Left cardiac atrium (tissue), 4 donors: Measurements from ENCODE around the gene KDM2B. TPM values are rescaled to one million over a fixed set of nuclear protein-coding genes. Genes with fewer than 3 reads are reported as not detected.

Source experiments
- ATAC-seq, 2 donors: fragments of 200-7000 bp; cut with Tn5 transposase; one replicate each; pipeline ENCODE4 v1.9.1; 2020; ENCODE audit warnings: mild to moderate bottlenecking in 2 of 2, moderate library complexity in 2 of 2
- DNase-seq: peaks from one replicate; pipeline ENCODE4 v3.0.0-alpha.2; 2020
- intact Hi-C, 2 donors: fragments of 100-400 bp; cut with DNase I; formaldehyde crosslinking; loops; one replicate each; pipeline versions ENCODE4 v1.14.1 to v1.15.1; 2022 to 2023
- total RNA-seq, 2 donors: library from RNA; stranded (reverse); fragmentation: NEBNext Ultra II Directional; extraction: Animal tissue kit (Norgen Biotek cat#: 25700); gene quantifications; one replicate each; pipeline ENCODE4 v1.2.1, GENCODE V29; 2021
- donor health status: DM: no; HTN: yes; CAD: no.
- donor health status: DM: no; HTN: yes; CAD: no; lungs with severe emphysema.
- donor health status: DM: yes; HTN: yes; CAD: no.
- donor health status: Dilated cardiomyopathy.

Gene KDM2B
- total RNA-seq, 2 donors from 2014 or later: 11.2 to 14.7 TPM

DNA sequence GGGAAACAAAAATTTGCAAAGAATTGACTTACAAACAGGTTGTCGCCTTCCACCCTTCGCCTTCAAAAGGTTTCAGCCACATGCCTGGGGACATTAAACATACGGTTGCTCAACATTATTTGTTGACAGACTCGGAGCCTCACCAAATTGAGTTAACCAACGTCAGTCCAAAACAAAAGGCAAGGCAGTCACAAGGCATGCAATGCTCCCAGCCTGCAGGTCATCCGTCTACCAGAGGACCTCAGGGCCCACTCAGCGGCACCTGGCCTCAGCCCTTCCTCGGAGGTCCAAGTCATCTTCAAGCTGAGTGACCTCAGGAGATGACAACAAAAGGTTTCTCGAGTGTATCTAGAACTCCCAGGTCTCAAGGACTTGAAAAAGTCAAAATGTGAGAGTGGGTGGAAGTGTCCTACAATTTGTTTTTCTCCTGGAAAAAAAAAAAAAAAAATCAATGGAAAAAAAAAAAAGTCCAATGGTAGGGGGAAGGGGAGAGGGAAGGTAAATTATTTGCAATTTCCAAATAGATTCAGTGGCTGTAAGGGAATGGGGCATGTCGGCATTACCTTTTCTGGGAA is 64.3 kb downstream of the KDM2B start:
- intact Hi-C loops: no loop called here
- DNase-seq (no peak), ATAC-seq (no peak)

DNA sequence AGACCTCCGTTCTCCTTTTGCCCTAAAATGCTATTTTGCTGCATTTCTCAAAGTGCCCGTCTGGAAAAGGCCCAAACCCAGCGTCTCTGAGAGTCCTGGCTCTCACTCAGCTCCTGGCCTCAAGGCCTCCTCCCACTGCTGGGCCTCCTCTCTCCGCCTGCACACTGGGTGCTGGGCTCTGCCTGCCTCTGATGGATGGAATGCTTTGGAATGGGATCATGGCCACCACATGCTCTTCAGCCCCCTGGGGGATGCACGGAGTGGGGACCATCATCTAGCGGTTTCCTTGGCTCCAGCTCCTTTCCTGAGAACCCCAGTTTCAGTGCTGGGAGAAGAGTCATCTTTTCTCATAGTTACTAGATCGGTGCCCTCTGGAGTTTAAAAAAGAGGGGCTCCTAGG is 65.2 kb downstream of the KDM2B start:
- no peak for ATAC-seq
- DNase-seq: no peak
- intact Hi-C loops: no loop called here

DNA sequence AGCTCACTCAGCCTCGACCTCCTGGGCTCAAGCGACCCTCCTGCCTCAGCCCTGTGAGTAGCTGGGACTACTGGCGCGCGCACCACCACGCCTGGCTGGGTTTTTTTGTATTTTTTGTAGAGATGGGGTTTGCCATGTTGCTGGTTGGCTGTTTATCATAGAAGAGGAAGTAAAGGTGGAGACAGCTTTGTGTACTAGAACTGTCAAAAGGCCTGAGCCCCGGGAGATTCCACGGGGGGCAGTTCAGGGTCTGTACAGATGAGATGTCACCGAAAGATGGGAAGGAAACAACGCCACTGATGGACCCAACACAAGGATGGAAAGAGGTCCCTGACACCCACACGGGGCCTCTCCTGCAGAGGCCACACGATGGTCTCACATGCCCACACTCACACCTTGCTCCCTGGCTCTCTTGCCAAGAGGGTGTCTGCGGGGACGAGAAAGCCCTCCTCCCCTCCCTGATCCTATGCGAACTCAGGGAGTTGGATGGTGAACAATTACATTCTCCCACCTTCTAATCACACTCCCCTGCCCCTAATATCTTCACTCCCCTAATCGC is 66.6 kb downstream of the KDM2B start:
- DNase-seq (no peak), ATAC-seq (no peak)
- intact Hi-C loops: no loop called here

DNA sequence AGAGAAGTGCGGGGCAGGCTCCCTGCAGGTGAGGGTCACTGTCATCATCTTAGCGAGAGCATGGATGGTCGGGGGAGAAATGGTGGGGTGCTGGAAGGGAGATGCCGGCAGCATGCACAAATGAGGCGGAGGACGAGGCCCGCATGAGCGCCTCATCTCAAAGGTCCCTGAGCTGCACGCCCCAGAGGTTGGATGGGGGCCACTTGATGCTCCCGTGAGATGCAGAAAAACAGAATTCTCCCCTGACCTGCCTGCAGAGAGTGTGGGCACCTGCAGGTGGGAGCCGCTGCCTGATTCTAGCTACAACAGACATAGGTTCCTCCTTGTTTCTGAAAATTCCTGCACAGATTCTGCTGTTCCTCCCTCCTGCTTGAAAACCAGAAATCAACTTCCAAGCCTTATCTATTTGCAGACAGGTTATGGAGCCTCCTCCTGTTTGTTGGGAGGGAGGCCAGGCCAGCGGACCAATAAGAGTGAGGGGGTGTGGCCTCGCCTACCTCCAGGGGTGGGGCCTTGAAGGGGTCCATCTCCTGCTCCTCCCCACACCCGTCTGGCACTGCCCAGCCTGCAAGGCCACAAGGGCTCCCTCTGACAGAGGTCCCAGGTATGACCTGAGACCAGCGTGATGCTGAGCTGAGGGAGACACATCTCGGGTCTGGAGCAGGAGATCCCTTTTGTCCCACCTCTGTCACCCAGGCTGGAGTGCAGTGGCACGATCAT is 67.2 kb downstream of the KDM2B start:
- intact Hi-C loops: no loop called here
- DNase-seq (peak; percentile 42), ATAC-seq (peak; percentile 66 to 95)

DNA sequence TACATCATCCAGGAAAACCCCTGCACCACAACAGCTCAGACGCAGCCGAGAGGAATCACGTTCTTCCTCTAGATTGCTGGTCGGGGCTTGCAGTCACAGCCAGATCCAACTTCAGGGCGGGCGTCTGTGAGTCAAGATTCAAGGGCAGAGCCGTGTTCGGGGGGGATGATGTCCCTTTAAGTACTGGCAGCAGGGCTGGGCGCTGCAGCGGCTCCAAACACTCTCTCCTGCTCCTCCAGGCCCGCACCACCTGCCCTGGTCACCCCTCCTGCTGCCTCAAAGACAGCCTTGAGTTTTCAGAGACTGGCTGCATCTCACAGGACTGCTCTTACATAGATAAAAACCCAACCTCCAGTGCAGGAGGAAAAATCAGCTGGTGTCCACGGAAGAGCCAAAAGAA is 68.3 kb downstream of the KDM2B start:
- ATAC-seq: no peak
- intact Hi-C loops: no loop called here
- no peak for DNase-seq

DNA sequence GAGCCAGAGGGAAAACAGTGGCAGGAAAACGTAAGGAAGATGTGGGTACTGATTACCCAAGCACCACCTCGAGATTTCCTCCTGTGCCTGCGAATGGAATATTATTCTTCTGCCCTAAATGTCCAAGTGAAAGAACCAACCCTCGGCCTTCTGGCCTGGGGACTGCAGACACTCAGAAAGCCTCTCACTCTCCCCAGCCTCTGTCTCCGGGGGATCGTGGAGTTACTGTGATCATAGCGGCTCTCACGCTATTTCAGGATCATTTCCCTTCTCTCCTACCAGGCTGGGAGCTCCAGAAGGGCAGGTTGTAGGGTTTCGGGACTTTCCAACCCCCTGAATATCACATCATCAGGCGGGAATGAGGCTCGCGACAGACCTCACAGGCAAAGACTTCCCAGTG is 68.9 kb downstream of the KDM2B start:
- ATAC-seq (no peak), DNase-seq (no peak)
- intact Hi-C loops: no loop called here

DNA sequence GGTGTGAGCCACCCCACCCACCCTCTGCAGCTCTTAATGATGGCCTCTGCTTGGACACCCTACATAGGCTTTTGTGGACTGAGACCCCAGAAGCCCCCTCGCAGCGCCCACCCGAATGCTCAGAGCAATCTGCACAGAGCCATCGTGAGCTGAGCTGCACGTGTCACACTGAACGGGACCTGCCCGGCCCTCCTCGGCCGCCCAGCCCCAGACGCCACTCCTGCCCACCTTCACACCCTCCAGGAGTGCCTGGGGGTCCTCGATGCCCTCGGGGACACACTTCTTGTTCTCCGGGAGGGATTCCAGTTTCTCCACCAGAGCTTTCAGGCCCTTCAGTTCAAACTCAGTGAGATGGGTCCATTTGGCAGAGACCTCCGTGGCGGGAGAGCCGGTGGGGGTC is 71.5 kb downstream of the KDM2B start:
- no peak for DNase-seq
- intact Hi-C loops: no loop called here

DNA sequence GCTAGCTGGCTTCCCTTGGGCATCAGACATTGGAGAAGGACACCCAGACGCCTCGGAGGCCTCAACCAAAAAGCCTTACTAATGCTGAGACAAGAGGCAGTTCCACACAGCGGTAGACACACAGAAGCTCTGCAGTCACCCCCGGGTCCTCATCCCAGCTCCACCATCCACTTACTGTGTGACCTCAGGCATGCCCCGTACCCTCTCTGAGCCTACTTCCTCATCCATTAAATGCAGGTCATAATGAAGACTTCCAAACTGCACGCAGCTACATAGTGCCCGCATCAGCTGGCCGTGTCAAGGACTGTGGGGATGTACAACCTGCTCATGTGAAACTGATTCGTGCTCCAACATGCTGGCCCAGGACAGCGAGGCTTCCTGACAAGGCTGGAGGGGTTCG is 72.3 kb downstream of the KDM2B start:
- DNase-seq (no peak), ATAC-seq (no peak)
- intact Hi-C loops: no loop called here

More for the DNA sequence above, 71.5 kb downstream of the KDM2B start:
- no peak for ATAC-seq

DNA sequence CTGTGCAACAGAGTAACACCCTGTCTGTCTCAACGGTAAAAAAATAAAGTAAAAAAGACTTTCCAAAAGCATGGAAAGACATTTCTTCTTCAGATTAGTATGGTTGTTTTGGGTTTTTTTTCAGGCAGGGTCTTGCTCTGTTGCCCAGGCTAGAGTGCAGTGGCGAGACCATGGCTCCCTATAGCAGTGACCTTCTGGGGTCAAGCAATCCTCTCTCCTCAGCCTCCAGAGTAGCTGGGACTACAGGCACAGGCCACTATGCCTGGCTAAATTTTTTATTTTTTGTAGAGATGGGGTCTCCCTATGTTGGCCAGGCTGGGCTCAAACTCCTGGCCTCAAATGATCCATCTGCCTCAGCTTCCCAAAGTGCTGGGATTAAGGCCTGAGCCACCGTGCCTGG is 72.8 kb downstream of the KDM2B start:
- intact Hi-C loops: no loop called here
- DNase-seq: no peak
- no peak for ATAC-seq

DNA sequence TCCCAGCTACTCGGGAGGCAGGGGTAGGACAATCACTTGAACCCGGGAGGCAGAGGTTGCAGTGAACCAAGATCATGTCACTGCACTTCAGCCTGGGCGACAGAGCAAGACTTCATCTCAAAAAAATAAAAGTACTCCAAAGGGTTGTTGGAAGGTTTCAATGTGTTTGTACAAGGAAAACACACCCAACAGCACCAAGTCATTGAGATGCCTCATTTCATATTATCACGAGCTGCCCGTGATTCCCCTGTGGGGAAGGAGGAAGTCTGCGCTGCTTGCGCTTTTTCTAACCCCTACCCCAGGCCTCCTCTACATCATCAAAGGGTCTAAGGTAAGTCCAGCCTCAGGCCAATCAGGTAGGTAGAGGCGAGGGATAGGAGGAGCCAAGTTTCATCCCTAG is 73.6 kb downstream of the KDM2B start:
- ATAC-seq (no peak), DNase-seq (no peak)
- intact Hi-C loops: no loop called here

DNA sequence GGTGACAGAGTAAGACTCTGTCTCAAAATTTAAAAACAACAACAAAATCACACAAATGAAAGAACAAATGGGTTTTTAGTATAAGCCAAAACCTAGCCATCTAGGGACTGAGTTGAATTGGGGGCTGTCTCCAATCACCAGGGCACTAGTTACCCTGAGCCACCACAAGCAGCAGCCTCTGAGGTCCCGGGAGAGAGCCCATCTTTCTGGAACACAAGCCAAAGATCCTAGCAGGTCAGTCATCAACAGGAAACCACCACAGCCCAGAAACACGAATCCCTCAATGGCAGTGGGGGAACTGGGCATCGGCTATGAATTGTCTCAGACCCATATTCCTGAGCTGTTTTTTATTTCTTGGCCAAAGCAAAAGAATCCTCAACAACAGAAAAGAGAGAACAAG is 75.3 kb downstream of the KDM2B start:
- intact Hi-C loops: no loop called here
- no peak for DNase-seq
- no peak for ATAC-seq

DNA sequence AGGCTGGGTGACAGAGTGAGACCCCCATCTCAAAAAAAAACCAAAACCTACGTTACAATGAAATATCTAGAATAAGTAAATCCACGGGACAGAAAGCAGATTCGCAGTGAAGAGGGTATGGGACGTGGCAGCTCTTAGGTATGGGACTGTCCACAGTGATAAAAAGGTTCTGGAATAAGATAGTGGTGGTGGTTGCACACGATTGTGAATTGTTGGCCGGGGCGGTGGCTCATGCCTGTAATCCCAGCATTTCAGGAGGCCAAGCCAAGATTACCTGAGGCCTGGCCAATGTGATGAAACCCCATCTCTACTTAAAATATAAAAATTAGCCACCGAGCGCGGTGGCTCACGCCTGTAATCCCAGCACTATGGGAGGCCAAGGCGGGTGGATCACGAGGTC is 76.3 kb downstream of the KDM2B start:
- intact Hi-C loops: loop anchor here in 1 of 2 donors (5.0 kb wide), 1 partner anchor 33 kb away; no protein-coding TSS in a partner anchor

DNA sequence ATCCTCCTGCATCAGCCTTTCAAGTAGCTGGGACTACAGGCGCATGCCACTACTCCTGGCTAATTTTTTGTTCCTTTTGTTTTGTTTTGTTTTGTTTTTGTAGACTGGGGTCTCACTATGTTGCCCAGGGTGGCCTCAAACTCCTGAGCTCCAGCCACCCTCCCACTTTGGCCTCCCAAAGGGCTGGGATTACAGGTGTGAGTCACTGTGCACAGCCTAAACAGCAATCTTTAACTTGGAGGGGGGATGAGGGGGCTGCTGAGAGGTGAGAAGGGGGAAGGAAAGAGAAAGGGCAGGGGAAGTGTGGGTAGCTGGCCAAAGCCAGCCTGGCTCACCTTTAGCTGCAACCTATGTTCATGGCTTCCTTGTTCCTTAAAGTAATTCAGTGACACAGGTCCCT is 77.4 kb downstream of the KDM2B start:
- intact Hi-C loops: loop anchor here in 1 of 2 donors (5.0 kb wide), 1 partner anchor 34 kb away; no protein-coding TSS in a partner anchor
- DNase-seq (no peak), ATAC-seq (no peak)

More for the DNA sequence above, 76.3 kb downstream of the KDM2B start:
- no peak for DNase-seq
- no peak for ATAC-seq

DNA sequence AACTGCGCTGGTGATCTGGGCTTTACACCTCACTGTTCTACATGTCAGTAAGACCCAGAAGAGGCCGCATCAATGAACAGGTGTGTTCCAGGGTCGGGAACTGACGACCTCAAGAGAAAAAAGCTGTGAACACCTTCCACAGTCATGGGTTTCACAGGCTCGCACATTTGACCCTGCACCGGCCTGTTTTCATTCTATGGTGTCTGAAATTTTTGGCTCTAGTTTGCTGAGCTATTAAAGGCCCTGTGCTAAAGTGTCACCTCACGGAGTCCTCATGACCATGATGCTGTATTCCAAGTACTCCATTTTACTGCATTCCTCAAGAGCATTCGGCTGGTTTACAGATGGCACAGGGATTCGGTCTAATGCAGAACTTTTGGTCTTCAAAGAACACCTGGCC is 78.9 kb downstream of the KDM2B start:
- intact Hi-C loops: loop anchor here in 1 of 2 donors (5.0 kb wide), 1 partner anchor 35 kb away; no protein-coding TSS in a partner anchor
- DNase-seq: no peak
- ATAC-seq: no peak

DNA sequence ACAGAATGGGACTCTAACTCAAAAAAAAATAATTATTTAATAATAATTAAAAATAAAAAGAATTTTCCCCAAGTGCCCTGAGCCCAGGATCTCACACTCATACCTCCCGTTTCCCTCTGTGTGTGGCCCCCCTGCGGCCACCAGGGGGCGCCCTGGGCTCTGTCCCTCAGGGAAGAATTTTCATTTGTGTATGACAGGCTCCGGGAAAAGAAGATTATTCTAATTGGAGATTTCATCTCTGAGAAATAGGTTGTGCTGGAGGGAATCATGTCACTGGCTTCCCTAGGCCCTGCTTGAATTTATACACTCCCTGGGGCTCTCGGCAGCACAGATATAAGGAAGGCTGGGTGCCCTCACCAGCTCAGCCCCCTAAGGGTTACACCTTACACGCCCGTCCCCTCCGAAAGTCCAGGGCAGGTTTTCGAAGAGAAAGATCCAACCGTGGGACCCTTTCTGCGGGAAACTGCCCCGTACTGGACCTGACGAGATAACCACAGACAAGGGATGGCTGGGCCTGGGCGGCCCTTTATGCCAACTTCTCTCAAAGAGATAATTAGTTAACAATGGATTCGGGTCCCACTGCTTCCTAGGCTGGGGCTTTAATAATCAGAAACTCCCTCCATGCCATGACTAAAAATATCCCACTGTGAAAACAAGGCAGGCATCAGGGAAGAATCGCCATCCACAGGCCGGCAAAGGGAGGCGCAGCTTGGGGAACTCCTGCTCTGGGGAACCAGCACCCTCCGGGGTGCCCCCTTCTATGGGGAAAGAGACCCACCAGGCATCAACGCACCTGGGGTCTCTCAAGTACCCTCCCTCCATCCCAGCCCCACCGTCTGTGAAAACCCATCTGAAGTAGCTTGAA is 80.7 kb downstream of the KDM2B start:
- ATAC-seq (peak; percentile 88 to 90), DNase-seq (peak; percentile 81)
- intact Hi-C loops: loop anchor here in 1 of 2 donors (5.0 kb wide), 1 partner anchor 37 kb away; no protein-coding TSS in a partner anchor

DNA sequence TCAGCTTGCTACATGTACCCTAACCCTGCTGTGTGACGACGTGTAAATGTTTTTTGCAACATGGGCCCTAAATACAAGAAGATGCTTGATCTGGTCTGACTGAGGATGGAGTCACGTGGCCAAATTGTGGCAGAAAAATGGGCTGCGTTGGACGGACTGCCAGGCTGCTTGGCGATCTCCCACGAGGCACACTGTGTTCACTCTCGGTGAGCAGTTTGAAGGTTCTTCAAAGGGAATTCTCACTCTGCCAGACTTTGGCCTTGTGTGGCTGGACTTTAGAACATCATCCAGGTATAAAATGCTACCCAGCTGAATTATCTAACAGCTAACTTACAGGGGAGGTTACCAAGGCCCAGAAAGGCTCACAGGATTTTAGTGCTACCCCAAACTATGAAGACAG is 85.1 kb downstream of the KDM2B start:
- no peak for DNase-seq
- ATAC-seq: no peak
- intact Hi-C loops: no loop called here

DNA sequence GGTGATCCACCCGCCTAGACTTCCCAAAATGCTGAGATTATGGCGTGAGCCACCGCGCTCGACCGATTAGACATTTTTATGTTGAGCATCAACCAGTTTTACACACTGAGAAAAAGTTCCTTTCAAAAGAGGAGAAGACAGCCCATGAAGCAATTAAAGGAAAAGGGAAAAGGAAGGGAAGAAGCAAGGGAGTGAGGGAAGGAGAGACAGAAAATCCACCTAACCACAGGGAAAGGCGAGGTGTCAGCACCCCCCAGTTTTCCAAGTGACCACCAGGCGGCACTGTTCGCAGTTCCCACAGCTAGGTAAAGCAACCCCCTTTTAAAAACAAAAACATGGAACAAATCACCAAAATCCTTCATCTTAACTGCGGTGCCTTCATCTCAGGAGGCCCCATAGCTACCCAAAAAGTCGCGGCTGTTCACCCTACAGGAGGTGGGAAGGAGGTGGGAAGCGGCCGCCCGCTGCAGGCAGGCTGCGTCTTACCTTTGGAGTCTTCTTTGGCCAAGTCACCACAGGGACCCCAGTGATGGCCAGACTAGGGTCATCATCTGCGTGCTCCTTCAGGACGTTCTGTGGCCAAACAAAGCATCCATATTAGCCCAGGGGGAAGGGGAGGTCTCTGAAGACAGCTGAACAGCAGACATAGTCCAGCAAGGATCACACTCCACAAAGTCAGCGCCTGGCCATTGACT is 86.6 kb downstream of the KDM2B start:
- peak; percentile 42 for DNase-seq
- intact Hi-C loops: loop anchor here (5.0 kb wide), 2 partner anchors 183 to 188 kb away; no protein-coding TSS in a partner anchor

DNA sequence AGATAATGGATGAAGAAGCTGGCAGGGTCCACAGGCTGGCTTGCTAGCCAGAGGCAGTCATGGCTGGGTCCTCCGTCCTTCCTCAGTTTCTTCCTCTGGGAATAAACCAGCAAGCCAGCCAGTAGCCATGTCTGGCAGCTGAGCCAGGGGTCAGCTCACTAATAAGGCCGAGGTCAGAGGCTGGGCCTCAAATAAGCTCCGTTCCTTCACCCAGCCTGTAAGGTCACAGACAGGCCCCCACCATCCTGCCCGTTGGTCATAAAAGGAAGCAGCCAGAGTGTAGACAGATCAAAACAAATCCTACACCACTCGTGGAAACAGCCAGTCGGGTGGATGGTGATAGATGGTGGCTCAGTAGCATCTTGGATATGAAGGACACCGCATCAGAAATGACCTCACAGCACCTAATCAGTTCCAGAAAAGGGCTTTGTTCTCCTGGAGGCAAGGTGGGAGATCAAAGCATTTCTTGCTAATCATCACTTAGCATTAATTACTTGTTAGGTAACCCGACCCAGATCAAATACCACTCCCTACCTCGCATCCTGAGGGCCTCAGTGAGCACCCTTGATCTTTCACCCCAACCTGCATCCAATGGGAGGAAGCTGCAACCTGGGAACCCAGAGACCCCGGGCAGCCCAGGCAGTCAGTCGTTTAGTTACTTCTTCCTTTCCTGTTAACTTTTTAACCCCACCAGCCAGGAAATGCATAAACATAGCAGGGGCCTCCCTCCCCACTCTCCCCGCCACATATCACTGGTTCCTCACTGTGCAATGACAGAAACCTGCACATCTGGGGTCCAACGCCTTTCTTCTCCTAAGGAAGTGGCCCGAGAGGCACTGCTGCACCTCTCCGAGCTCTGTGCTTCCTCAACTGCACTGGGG is 90.2 kb downstream of the KDM2B start:
- intact Hi-C loops: loop anchor here (5.0 kb wide), 2 partner anchors 187 to 192 kb away; no protein-coding TSS in a partner anchor
- ATAC-seq (no peak), DNase-seq (no peak)

More for the DNA sequence above, 86.6 kb downstream of the KDM2B start:
- ATAC-seq: peak; percentile 41 to 53
